Activated CD8-positive, alpha-beta memory T cell treated with anti-CD3 and anti-CD28 coated beads, Interleukin-2, amount 10 ng/mL, durations not matched to agents 7 days and 5 days (primary cell): ENCODE measurements around the gene PHGDH. TPM values are rescaled to one million over a fixed set of nuclear protein-coding genes. Genes with fewer than 3 reads are reported as not detected.

Experiments used
- ATAC-seq: fragments of 150-1000 bp; cut with Tn5 transposase; one replicate; pipeline ENCODE4 v1.10.0; 2021; ENCODE audit warnings: moderate library complexity
- CTCF ChIA-PET: fragments of 350-600 bp; sonication (Branson Sonifier 250); formaldehyde crosslinking; loops from one replicate; lab custom pipeline; 2021; ENCODE audit warnings: antibody characterized with exemption; lab: Charles Lee
- DNase-seq: peaks from one replicate; pipeline ENCODE4 v3.0.0-alpha.2; 2020
- H3K27ac Mint-ChIP-seq: one replicate; pipeline ENCODE4 v1.8.0; 2021; ENCODE audit warnings: mild to moderate bottlenecking, mixed read lengths
- H3K27me3 Mint-ChIP-seq: one replicate; pipeline ENCODE4 v1.8.0; 2021; ENCODE audit warnings: mixed read lengths
- H3K36me3 Mint-ChIP-seq: one replicate; pipeline ENCODE4 v1.8.0; 2021; ENCODE audit warnings: mild to moderate bottlenecking, mixed read lengths
- H3K4me1 Mint-ChIP-seq: one replicate; pipeline ENCODE4 v1.8.0; 2021; ENCODE audit warnings: mixed read lengths
- H3K4me3 Mint-ChIP-seq: one replicate; pipeline ENCODE4 v1.8.0; 2021; ENCODE audit warnings: mild to moderate bottlenecking, moderate library complexity, mixed read lengths
- H3K9me3 Mint-ChIP-seq: one replicate; pipeline ENCODE4 v1.8.0; 2022; ENCODE audit warnings: low read depth, mixed read lengths
- total RNA-seq, 2 experiments: library from RNA; stranded (reverse); gene quantifications; one replicate each; pipeline ENCODE4 v1.2.3, GENCODE V29; 2021

Gene PHGDH
- total RNA-seq, 2 experiments from 2014 or later, result 165 to 209 TPM

DNA sequence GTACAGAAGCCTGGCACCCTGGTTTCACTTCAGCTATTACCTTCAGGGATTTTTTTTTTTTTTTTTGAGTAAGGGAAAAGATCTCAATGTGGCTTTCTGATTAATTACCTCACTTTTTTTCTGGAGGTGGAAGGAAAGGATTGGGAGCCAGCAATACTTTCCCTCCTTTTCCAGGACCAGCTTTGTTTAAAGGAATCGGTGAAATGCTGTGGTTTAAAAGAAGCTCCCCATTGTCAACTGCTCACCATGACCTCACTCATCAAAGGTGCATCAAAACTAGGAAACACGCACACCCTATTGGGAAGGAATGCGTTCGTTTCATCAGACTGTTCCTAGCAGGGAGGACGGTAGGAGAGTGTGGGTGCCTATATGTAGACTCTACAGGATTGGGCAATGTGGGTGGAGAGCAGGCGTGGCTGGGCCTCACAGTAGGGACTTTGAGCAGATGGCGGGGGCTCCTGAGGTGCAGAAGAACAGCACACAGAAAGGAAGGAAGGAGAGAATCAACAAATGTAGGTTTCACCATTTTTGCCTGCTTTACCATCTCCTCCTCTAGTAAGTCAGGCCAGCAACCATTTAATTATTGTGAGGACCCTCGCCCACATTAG, 13.0 kb downstream of the PHGDH start:
- ATAC-seq, result no peak
- H3K4me3 Mint-ChIP-seq, result no peak overlapping the region
- H3K9me3 Mint-ChIP-seq, result no peaks in the 10 kb centered on the region
- no peaks in the 10 kb centered on the region for H3K27me3 Mint-ChIP-seq
- DNase-seq, result no peak
- CTCF ChIA-PET, result interaction anchor here (0.6 to 1.2 kb wide), 3 partner anchors 8 to 14 kb away, joined by 3 read pairs; no protein-coding TSS in a partner anchor
- peaks cover 38% of the 10 kb centered on the region for H3K36me3 Mint-ChIP-seq
- no peaks in the 10 kb centered on the region for H3K4me1 Mint-ChIP-seq
- H3K27ac Mint-ChIP-seq, result no peak overlapping the region

- no peak overlapping the region for H3K4me3 Mint-ChIP-seq
- no peak overlapping the region for H3K27ac Mint-ChIP-seq
- H3K36me3 Mint-ChIP-seq, result peaks cover 41% of the 10 kb centered on the region
These were observed 13.9 kb downstream of the PHGDH start for GRCh38 chr1:119725626-119726025.

GRCh38 chr1:119727991-119728390, 16.3 kb downstream of the PHGDH start:
- Mint-ChIP-seq H3K4me3 (no peak overlapping the region), H3K27me3 (no peaks in the 10 kb centered on the region), H3K27ac (peak overlapping the region; percentile 12), H3K9me3 (no peaks in the 10 kb centered on the region), H3K4me1 (peaks cover 3% of the 10 kb centered on the region), H3K36me3 (peaks cover 29% of the 10 kb centered on the region)
- no peak for DNase-seq
- no peak for ATAC-seq
- CTCF ChIA-PET, result interaction anchor here (3.1 kb wide), 1 partner anchor 16 kb away, joined by 12 read pairs; no protein-coding TSS in a partner anchor

More at GRCh38 chr1:119725626-119726025, 13.9 kb downstream of the PHGDH start:
- H3K27me3 Mint-ChIP-seq, result no peaks in the 10 kb centered on the region
- no peak for DNase-seq
- CTCF ChIA-PET, result interaction anchor here (1.2 to 3.1 kb wide), 2 partner anchors 9 to 19 kb away, joined by 3 to 12 read pairs; no protein-coding TSS in a partner anchor
- ATAC-seq, result no peak
- no peaks in the 10 kb centered on the region for H3K9me3 Mint-ChIP-seq
- H3K4me1 Mint-ChIP-seq, result peaks cover 1% of the 10 kb centered on the region

DNA sequence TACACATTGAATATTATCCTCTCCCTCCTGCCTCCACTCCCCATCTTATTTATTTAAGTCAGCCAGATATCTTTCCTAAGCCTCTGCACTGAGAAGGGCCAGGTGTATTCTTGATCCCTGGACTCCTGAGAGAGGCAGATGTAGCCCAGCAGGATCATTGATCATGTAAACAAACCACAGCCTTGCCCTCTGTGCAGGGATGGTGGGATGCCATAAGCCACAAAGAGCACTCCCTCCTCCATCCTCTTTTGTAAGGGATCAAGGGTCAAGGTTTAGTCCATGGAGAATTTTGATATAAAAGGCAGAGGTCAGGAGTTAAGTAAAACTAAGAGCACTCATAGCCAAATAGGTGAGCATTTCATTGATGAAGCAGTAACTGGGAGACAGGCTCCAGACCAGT, 17.3 kb downstream of the PHGDH start:
- no peak for ATAC-seq
- H3K4me3 Mint-ChIP-seq, result no peak overlapping the region
- no peaks in the 10 kb centered on the region for H3K27me3 Mint-ChIP-seq
- peaks cover 3% of the 10 kb centered on the region for H3K4me1 Mint-ChIP-seq
- CTCF ChIA-PET, result interaction anchor here (3.1 kb wide), 1 partner anchor 15 kb away, joined by 12 read pairs; no protein-coding TSS in a partner anchor
- no peaks in the 10 kb centered on the region for H3K9me3 Mint-ChIP-seq
- no peak overlapping the region for H3K27ac Mint-ChIP-seq
- no peak for DNase-seq
- H3K36me3 Mint-ChIP-seq, result peaks cover 28% of the 10 kb centered on the region

- Mint-ChIP-seq H3K9me3 (no peaks in the 10 kb centered on the region), H3K4me1 (peaks cover 3% of the 10 kb centered on the region), H3K36me3 (peaks cover 32% of the 10 kb centered on the region), H3K27ac (no peak overlapping the region), H3K27me3 (no peaks in the 10 kb centered on the region), H3K4me3 (no peak overlapping the region)
- no peak for DNase-seq
- CTCF ChIA-PET, result interaction anchor here (1.4 kb wide), 1 partner anchor 78 kb away, joined by 3 read pairs; no protein-coding TSS in a partner anchor
- no peak for ATAC-seq
These were observed 19.3 kb downstream of the PHGDH start for GRCh38 chr1:119731060-119731459.

- ATAC-seq (no peak), DNase-seq (no peak)
- no peaks in the 10 kb centered on the region for H3K9me3 Mint-ChIP-seq
- H3K36me3 Mint-ChIP-seq, result peaks cover 33% of the 10 kb centered on the region
- H3K27me3 Mint-ChIP-seq, result no peaks in the 10 kb centered on the region
- CTCF ChIA-PET, result interaction anchor here (1.4 kb wide), 1 partner anchor 77 kb away, joined by 3 read pairs; no protein-coding TSS in a partner anchor
- H3K27ac Mint-ChIP-seq, result no peak overlapping the region
- peaks cover 3% of the 10 kb centered on the region for H3K4me1 Mint-ChIP-seq
- no peak overlapping the region for H3K4me3 Mint-ChIP-seq
These were observed 20.2 kb downstream of the PHGDH start for GRCh38 chr1:119731741-119732430.

DNA sequence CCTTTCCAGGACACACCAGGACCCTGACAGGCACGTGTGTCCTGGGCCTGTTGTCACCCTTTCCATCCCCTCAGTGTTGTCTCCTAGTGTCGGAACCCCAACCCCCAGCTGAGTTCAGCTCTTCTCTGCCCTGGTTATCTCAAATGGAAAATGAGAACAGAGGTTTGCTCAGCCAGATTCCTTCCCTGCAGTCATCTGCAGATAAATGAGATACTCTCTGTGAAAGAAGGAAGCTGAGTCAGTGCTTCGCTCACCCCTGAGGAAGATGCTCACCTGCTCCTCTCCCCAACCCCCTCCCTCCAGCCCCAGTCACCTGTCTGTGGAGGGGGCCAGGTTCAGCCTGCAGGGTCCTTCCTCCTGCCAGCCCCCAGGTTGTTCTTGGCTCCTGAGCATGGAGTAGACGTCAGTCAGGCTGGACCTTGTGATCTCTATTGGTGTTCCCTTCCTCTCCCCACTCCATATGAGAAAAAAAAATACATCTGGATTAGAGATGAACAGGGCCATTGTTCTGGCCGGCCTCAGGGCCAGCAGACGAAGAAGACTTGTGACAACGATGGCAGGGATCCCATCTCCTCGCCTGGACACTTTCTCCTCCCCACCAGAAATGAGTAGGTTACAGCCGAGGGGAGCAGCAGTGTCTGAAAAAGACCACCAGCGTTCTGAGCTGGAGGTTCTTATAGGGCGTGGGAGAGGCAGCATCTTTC, 20.9 kb downstream of the PHGDH start:
- CTCF ChIA-PET, result no interaction called here
- Mint-ChIP-seq H3K4me1 (peaks cover 3% of the 10 kb centered on the region), H3K27me3 (no peaks in the 10 kb centered on the region), H3K4me3 (no peak overlapping the region), H3K9me3 (no peaks in the 10 kb centered on the region), H3K27ac (no peak overlapping the region), H3K36me3 (peaks cover 30% of the 10 kb centered on the region)
- ATAC-seq, result no peak
- DNase-seq, result no peak

DNA sequence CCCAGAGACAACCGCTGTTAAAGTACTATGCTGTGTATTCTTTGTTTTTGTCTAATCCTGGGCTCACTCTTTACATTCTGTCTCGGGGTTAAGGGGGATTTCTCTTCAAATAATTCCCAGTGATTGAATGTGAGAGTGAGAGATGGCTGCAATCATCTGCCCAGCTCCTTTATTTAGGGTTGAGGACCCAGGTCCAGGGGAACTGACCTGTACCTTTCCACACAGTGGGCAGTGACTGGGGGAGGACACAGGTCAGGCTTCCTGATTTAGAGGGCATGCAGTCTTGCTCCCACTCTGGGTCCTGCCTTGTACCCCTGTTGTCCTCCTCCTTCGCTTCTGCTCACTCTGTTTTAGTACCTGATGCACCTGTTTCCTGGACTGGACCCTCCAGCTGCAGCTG, 22.0 kb downstream of the PHGDH start:
- Mint-ChIP-seq H3K36me3 (peaks cover 27% of the 10 kb centered on the region), H3K27me3 (no peaks in the 10 kb centered on the region), H3K4me1 (peaks cover 3% of the 10 kb centered on the region), H3K9me3 (no peaks in the 10 kb centered on the region), H3K4me3 (no peak overlapping the region), H3K27ac (no peak overlapping the region)
- no peak for DNase-seq
- CTCF ChIA-PET, result interaction anchor here (1.1 kb wide), 1 partner anchor 10 kb away, joined by 3 read pairs; no protein-coding TSS in a partner anchor
- no peak for ATAC-seq

DNA sequence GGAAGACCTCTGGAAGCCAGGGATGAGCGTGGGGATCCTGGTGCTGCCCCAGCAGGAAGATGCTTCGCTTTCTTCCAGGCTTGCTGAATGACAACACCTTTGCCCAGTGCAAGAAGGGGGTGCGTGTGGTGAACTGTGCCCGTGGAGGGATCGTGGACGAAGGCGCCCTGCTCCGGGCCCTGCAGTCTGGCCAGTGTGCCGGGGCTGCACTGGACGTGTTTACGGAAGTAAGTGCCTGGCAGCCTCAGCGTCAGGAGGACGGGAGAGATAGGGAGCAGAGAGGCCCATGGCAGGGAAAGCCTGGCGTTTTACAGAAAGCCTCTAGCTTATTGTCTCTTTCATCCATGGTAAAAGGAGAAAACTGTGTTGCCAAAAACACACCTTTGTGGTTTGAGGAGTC, 23.5 kb downstream of the PHGDH start:
- Mint-ChIP-seq H3K27me3 (no peaks in the 10 kb centered on the region), H3K27ac (no peak overlapping the region), H3K4me1 (peaks cover 3% of the 10 kb centered on the region), H3K9me3 (no peaks in the 10 kb centered on the region), H3K36me3 (peaks cover 18% of the 10 kb centered on the region), H3K4me3 (no peak overlapping the region)
- DNase-seq (no peak), ATAC-seq (no peak)
- CTCF ChIA-PET, result no interaction called here

- Mint-ChIP-seq H3K4me3 (no peak overlapping the region), H3K27ac (no peak overlapping the region), H3K9me3 (no peaks in the 10 kb centered on the region), H3K27me3 (no peaks in the 10 kb centered on the region), H3K36me3 (peaks cover 18% of the 10 kb centered on the region), H3K4me1 (no peaks in the 10 kb centered on the region)
- CTCF ChIA-PET, result no interaction called here
- no peak for ATAC-seq
- DNase-seq, result no peak
These were observed 24.9 kb downstream of the PHGDH start for GRCh38 chr1:119736649-119737039.

GRCh38 chr1:119737040-119737682, 25.4 kb downstream of the PHGDH start:
- DNase-seq (no peak), ATAC-seq (no peak)
- H3K9me3 Mint-ChIP-seq, result no peaks in the 10 kb centered on the region
- no peak overlapping the region for H3K27ac Mint-ChIP-seq
- no peaks in the 10 kb centered on the region for H3K4me1 Mint-ChIP-seq
- CTCF ChIA-PET, result no interaction called here
- no peaks in the 10 kb centered on the region for H3K27me3 Mint-ChIP-seq
- H3K36me3 Mint-ChIP-seq, result peaks cover 18% of the 10 kb centered on the region
- H3K4me3 Mint-ChIP-seq, result no peak overlapping the region

DNA sequence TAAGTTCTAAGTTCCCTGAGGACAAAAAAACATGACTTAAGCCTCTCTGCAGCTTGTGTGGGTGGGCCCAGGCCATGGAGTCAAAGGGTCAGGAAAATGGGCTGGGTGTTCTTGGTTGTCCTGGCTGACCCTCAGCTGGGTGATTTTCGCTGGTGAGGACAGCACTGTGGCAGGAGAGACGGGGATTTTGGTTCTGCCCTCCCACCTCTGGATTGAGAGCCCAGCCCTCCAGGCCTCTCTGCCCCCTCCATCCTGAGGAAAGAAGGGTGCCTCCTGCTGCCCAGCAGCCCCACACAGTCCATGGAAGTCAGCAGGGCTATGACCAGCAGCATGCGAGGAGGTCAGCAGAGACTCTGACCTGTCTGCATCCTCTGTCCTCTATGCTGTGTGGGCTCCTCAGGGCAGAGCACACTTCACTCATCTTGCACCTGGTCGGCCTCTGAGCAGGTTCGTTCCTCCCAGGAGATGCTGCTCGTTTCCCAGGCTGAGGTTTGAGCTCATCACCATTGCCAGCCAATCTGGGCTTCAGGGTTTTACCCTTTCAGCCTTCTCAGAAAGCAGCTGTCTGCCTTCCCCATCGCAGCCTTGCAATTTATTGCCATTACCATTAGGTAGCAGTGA, 26.5 kb downstream of the PHGDH start:
- ATAC-seq, result no peak
- no peaks in the 10 kb centered on the region for H3K27me3 Mint-ChIP-seq
- no peak overlapping the region for H3K27ac Mint-ChIP-seq
- no peaks in the 10 kb centered on the region for H3K4me1 Mint-ChIP-seq
- H3K4me3 Mint-ChIP-seq, result no peak overlapping the region
- H3K9me3 Mint-ChIP-seq, result no peaks in the 10 kb centered on the region
- H3K36me3 Mint-ChIP-seq, result peaks cover 20% of the 10 kb centered on the region
- DNase-seq, result no peak
- CTCF ChIA-PET, result no interaction called here

DNA sequence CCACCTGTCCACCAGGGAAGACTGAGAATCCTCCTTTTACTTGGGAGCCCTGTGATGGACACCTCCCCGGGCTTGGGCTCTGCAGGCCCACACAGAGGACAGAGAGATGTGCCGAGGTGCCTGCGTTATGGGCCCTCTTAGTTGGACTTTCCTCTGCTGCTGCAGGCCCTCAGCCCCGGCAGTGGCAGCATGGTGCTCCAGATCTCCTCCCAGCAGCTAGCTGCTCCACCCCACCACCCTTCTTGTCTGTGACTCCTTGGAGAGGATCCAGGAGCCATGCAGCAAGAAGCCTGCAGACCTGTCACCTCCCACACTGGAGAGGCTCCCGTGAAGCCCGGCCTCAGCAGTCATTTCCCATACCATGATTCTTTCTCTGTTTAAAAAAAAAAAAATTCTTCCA, 27.4 kb downstream of the PHGDH start:
- ATAC-seq (no peak), DNase-seq (no peak)
- Mint-ChIP-seq H3K27me3 (no peaks in the 10 kb centered on the region), H3K36me3 (peaks cover 23% of the 10 kb centered on the region), H3K9me3 (no peaks in the 10 kb centered on the region), H3K27ac (no peak overlapping the region), H3K4me3 (no peak overlapping the region), H3K4me1 (peaks cover 3% of the 10 kb centered on the region)
- CTCF ChIA-PET, result no interaction called here
